ENCODE measurements around the gene HTRA3. TPM values are rescaled to one million over a fixed set of nuclear protein-coding genes. Genes with fewer than 3 reads are reported as not detected.

The HTRA3 gene
- total RNA-seq: 22.4 and 24.6 TPM in 2 replicates

GRCh38 chr4:8269535-8270417 is at the start of gene HTRA3:
Gene HTRA3, plus strand, starts transcription at chr4:8269754. Its CDS starts 215 bp downstream, at chr4:8269969.

Other genes with a start within 250 kb of the HTRA3 start
- not detected in 2 replicates for gene ABLIM2, start 110.9 kb upstream of the HTRA3 start, total RNA-seq
- gene SH3TC1, start 70.5 kb upstream of the HTRA3 start, total RNA-seq: 5.3 and 9.5 TPM in 2 replicates
- gene ACOX3, start 171.0 kb downstream of the HTRA3 start, total RNA-seq: 23.4 and 28.8 TPM in 2 replicates
- 5.6 and 11.2 TPM in 2 replicates for gene TRMT44, start 171.0 kb downstream of the HTRA3 start, total RNA-seq